Neural progenitor cell (in vitro differentiated cells): ENCODE measurements around the gene NLK. TPM values are rescaled to one million over a fixed set of nuclear protein-coding genes. Genes with fewer than 3 reads are reported as not detected.
"Not testable (repeated sequence)": the region's sequence is repeated elsewhere in the genome, so short reads cannot be mapped to it uniquely, and the experiment has no call there.

ENCODE experiments used
- DNase-seq: peaks from one replicate; pipeline ENCODE4 v3.0.0-alpha.2; 2016; ENCODE audit warnings: low spot score
- H2AFZ ChIP-seq: fragments of 200-600 bp; sonication (generic); replicated peaks from 2 replicates; pipeline ENCODE4 v1.6.1; 2016; ENCODE audit warnings: antibody characterized with exemption
- H3F3A ChIP-seq: fragments of 200-600 bp; sonication (generic); 2 replicates; pipeline ENCODE4 v1.6.1; 2016; ENCODE audit warnings: antibody characterized with exemption, low read depth
- H3K27ac ChIP-seq: fragments of 200-600 bp; sonication (generic); 2 replicates; pipeline ENCODE4 v1.5.1; 2016; ENCODE audit warnings: mild to moderate bottlenecking
- H3K27me3 ChIP-seq: fragments of 200-600 bp; sonication (generic); 2 replicates; pipeline ENCODE4 v1.6.1; 2016; ENCODE audit warnings: mild to moderate bottlenecking, moderate library complexity
- H3K36me3 ChIP-seq: fragments of 200-600 bp; sonication (generic); 2 replicates; pipeline ENCODE4 v1.5.1; 2016
- H3K4me1 ChIP-seq: fragments of 200-600 bp; sonication (generic); 2 replicates; pipeline ENCODE4 v1.6.1; 2016; ENCODE audit warnings: mixed run types
- H3K4me2 ChIP-seq: fragments of 200-600 bp; sonication (generic); 2 replicates; pipeline ENCODE4 v1.6.1; 2016
- H3K4me3 ChIP-seq: fragments of 200-600 bp; sonication (generic); 2 replicates; pipeline ENCODE4 v1.5.1; 2016
- H3K79me2 ChIP-seq: fragments of 200-600 bp; sonication (generic); 2 replicates; pipeline ENCODE4 v1.6.1; 2016; ENCODE audit warnings: low read depth
- H3K9ac ChIP-seq: fragments of 200-600 bp; sonication (generic); 2 replicates; pipeline ENCODE4 v1.6.1; 2016
- H3K9me3 ChIP-seq: fragments of 200-600 bp; sonication (generic); 2 replicates; pipeline ENCODE4 v1.5.1; 2016; ENCODE audit warnings: low read depth
- H4K20me1 ChIP-seq: fragments of 200-600 bp; sonication (generic); 2 replicates; pipeline ENCODE4 v1.6.1; 2016; ENCODE audit warnings: low read depth
- H3K27ac Mint-ChIP-seq: 3 replicates; pipeline ENCODE4 v1.8.0; 2021; ENCODE audit warnings: mixed read lengths
- H3K27me3 Mint-ChIP-seq: 2 replicates; pipeline ENCODE4 v1.8.0; 2022; ENCODE audit warnings: low read depth, mild to moderate bottlenecking, inconsistent platforms, moderate library complexity, mixed read lengths; ENCODE audit not compliant: insufficient read depth
- H3K36me3 Mint-ChIP-seq: 3 replicates; pipeline ENCODE4 v1.8.0; 2021; ENCODE audit warnings: mixed read lengths
- H3K4me1 Mint-ChIP-seq: 3 replicates; pipeline ENCODE4 v1.8.0; 2021; ENCODE audit warnings: mixed read lengths
- H3K4me3 Mint-ChIP-seq: 3 replicates; pipeline ENCODE4 v1.8.0; 2021; ENCODE audit warnings: mild to moderate bottlenecking, moderate library complexity, mixed read lengths
- H3K9me3 Mint-ChIP-seq: 3 replicates; pipeline ENCODE4 v1.8.0; 2020; ENCODE audit warnings: mixed read lengths
- EZH2 ChIP-seq: fragments of 200-600 bp; sonication (generic); IDR thresholded peaks from 2 replicates; pipeline ENCODE4 v1.6.1; 2017; ENCODE audit warnings: antibody characterized with exemption, mild to moderate bottlenecking, moderate library complexity
- EZH2phosphoT487 ChIP-seq: fragments of 200-600 bp; sonication (generic); IDR thresholded peaks from 2 replicates; pipeline ENCODE4 v1.6.1; 2017; ENCODE audit warnings: antibody characterized with exemption
- total RNA-seq: library from RNA; depleted of rRNA; stranded (reverse); fragments of >200 nt; gene quantifications from 2 replicates; pipeline ENCODE4 v1.2.3, GENCODE V29; 2015; ENCODE audit warnings: low replicate concordance
- TF ChIP-seq, protein P1 (sequence below): fragments of 200-600 bp; sonication (generic); IDR thresholded peaks from 2 replicates; pipeline ENCODE4 v1.5.1; 2017; ENCODE audit warnings: antibody characterized with exemption, mild to moderate bottlenecking

NLK gene
- total RNA-seq, 1 donor from 2014 or later = 61.7 TPM

- TF ChIP-seq, protein P1, sequence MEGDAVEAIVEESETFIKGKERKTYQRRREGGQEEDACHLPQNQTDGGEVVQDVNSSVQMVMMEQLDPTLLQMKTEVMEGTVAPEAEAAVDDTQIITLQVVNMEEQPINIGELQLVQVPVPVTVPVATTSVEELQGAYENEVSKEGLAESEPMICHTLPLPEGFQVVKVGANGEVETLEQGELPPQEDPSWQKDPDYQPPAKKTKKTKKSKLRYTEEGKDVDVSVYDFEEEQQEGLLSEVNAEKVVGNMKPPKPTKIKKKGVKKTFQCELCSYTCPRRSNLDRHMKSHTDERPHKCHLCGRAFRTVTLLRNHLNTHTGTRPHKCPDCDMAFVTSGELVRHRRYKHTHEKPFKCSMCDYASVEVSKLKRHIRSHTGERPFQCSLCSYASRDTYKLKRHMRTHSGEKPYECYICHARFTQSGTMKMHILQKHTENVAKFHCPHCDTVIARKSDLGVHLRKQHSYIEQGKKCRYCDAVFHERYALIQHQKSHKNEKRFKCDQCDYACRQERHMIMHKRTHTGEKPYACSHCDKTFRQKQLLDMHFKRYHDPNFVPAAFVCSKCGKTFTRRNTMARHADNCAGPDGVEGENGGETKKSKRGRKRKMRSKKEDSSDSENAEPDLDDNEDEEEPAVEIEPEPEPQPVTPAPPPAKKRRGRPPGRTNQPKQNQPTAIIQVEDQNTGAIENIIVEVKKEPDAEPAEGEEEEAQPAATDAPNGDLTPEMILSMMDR = no peak
- TF ChIP-seq EZH2phosphoT487 (no peak), EZH2 (no peak)
- Histone ChIP-seq H2AFZ (no peak overlapping the region), H3F3A (no peaks in the 10 kb centered on the region), H3K9me3 (no peaks in the 10 kb centered on the region), H3K27ac (no peak overlapping the region), H3K36me3 (no peaks in the 10 kb centered on the region), H3K4me3 (no peak overlapping the region), H3K9ac (no peak overlapping the region), H3K79me2 (no peaks in the 10 kb centered on the region), H4K20me1 (no peaks in the 10 kb centered on the region), H3K4me2 (no peak overlapping the region), H3K4me1 (no peaks in the 10 kb centered on the region), H3K27me3 (no peaks in the 10 kb centered on the region)
- Mint-ChIP-seq H3K27me3 (peaks cover 5% of the 10 kb centered on the region), H3K9me3 (peaks cover 9% of the 10 kb centered on the region), H3K4me1 (peaks cover 2% of the 10 kb centered on the region), H3K4me3 (no peak overlapping the region), H3K36me3 (peaks cover 7% of the 10 kb centered on the region), H3K27ac (no peak overlapping the region)
- no peak for DNase-seq
These were observed 163.8 kb downstream of the NLK start for GRCh38 chr17:28206292-28206691.

GRCh38 chr17:28211811-28212210 is 169.3 kb downstream of the NLK start:
- no peak for DNase-seq
- Histone ChIP-seq H3K27ac (no peak overlapping the region), H2AFZ (no peak overlapping the region), H3K4me3 (no peak overlapping the region), H3K79me2 (no peaks in the 10 kb centered on the region), H3K4me1 (no peaks in the 10 kb centered on the region), H3K27me3 (no peaks in the 10 kb centered on the region), H3K4me2 (no peak overlapping the region), H4K20me1 (no peaks in the 10 kb centered on the region), H3K36me3 (no peaks in the 10 kb centered on the region), H3F3A (no peaks in the 10 kb centered on the region), H3K9ac (no peak overlapping the region), H3K9me3 (no peaks in the 10 kb centered on the region)
- H3K4me3 Mint-ChIP-seq = no peak overlapping the region
- H3K27me3 Mint-ChIP-seq = peaks cover 4% of the 10 kb centered on the region
- H3K27ac Mint-ChIP-seq = no peak overlapping the region
- no peaks in the 10 kb centered on the region for H3K4me1 Mint-ChIP-seq
- H3K36me3 Mint-ChIP-seq = peaks cover 7% of the 10 kb centered on the region
- TF ChIP-seq, protein P1 = no peak
- TF ChIP-seq EZH2 (no peak), EZH2phosphoT487 (no peak)
- H3K9me3 Mint-ChIP-seq = peaks cover 13% of the 10 kb centered on the region

DNA sequence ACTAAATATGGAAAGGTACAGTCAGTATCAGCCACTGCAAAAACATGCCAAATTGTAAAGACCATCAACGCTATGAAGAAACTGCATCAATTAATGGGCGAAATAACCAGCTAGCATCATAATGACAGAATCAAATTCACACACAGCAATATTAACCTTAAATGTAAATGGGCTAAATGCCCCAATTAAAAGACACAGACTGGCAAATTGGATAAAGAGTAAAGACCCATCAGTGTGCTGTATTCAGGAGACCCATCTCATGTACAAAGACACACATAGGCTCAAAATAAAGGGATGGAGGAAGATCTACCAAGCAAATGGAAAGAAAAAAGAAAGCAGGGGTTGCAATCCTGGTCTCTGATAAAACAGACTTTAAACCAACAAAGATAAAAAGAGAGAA is 171.1 kb downstream of the NLK start:
- H3K27ac ChIP-seq, H3K27me3 Mint-ChIP-seq, H3K36me3 Mint-ChIP-seq, H3K9ac ChIP-seq, DNase-seq, H3K79me2 ChIP-seq, H3K9me3 ChIP-seq, H3F3A ChIP-seq, H4K20me1 ChIP-seq, H3K4me1 ChIP-seq, H3K4me3 Mint-ChIP-seq, H3K27ac Mint-ChIP-seq, H2AFZ ChIP-seq, H3K4me1 Mint-ChIP-seq, H3K27me3 ChIP-seq, H3K36me3 ChIP-seq, H3K4me2 ChIP-seq, H3K4me3 ChIP-seq: not testable (repeated sequence)
- peaks cover 13% of the 10 kb centered on the region for H3K9me3 Mint-ChIP-seq

GRCh38 chr17:28216052-28216451 is 173.6 kb downstream of the NLK start:
- no peaks in the 10 kb centered on the region for H3F3A ChIP-seq
- no peak overlapping the region for H3K4me2 ChIP-seq
- DNase-seq = no peak
- H3K4me1 Mint-ChIP-seq = no peaks in the 10 kb centered on the region
- H4K20me1 ChIP-seq = no peaks in the 10 kb centered on the region
- no peak overlapping the region for H3K27ac Mint-ChIP-seq
- no peak overlapping the region for H3K27ac ChIP-seq
- H3K79me2 ChIP-seq = no peaks in the 10 kb centered on the region
- no peaks in the 10 kb centered on the region for H3K27me3 ChIP-seq
- no peak overlapping the region for H3K4me3 Mint-ChIP-seq
- H3K9ac ChIP-seq = no peak overlapping the region
- no peaks in the 10 kb centered on the region for H3K9me3 ChIP-seq
- TF ChIP-seq EZH2 (no peak), EZH2phosphoT487 (no peak)
- TF ChIP-seq, protein P1 = no peak
- H3K4me1 ChIP-seq = no peaks in the 10 kb centered on the region
- H3K27me3 Mint-ChIP-seq = peaks cover 6% of the 10 kb centered on the region
- H3K4me3 ChIP-seq = no peak overlapping the region
- H3K36me3 Mint-ChIP-seq = no peaks in the 10 kb centered on the region
- H3K9me3 Mint-ChIP-seq = peaks cover 6% of the 10 kb centered on the region
- no peaks in the 10 kb centered on the region for H3K36me3 ChIP-seq
- no peak overlapping the region for H2AFZ ChIP-seq
